Keratinocyte (primary cell): ENCODE results near the gene FGF16. TPM values are rescaled to one million over a fixed set of nuclear protein-coding genes. Genes with fewer than 3 reads are reported as not detected.

Experiments
- DNase-seq: peaks from one replicate; pipeline ENCODE4 v3.0.0-alpha.2; 2011; ENCODE audit warnings: low read depth, missing footprints, low spot score
- FAIRE-seq: peaks from 2 replicates; lab custom pipeline; 2011; peaks lifted over from hg19 to GRCh38; lab: Jason Lieb, UNC
- H2AFZ ChIP-seq: 2 replicates; pipeline ENCODE4 v1.6.0; 2012; ENCODE audit warnings: low read length, control low read depth, inconsistent platforms; ENCODE audit not compliant: control insufficient read depth
- H3K27ac ChIP-seq: 2 replicates; pipeline ENCODE4 v1.5.1; 2011; ENCODE audit warnings: low read length; ENCODE audit not compliant: control insufficient read depth, insufficient read depth
- H3K27me3 ChIP-seq: 3 replicates; pipeline ENCODE4 v1.6.0; 2011; ENCODE audit warnings: low read length; ENCODE audit not compliant: control insufficient read depth, insufficient read depth; ENCODE audit errors: extremely low read depth
- H3K36me3 ChIP-seq, 2 experiments: 2 replicates in 1 of 2; 3 replicates in 1 of 2; pipeline ENCODE4 v1.5.1; 2011; ENCODE audit warnings: low read length in 2 of 2, mild to moderate bottlenecking in 1 of 2; ENCODE audit not compliant: control insufficient read depth in 2 of 2, insufficient read depth in 2 of 2; ENCODE audit errors: extremely low read depth in 1 of 2
- H3K4me1 ChIP-seq: 3 replicates; pipeline ENCODE4 v1.5.1; 2011; ENCODE audit warnings: low read length; ENCODE audit not compliant: control insufficient read depth, insufficient read depth; ENCODE audit errors: extremely low read depth
- H3K4me2 ChIP-seq: 3 replicates; pipeline ENCODE4 v1.6.0; 2011; ENCODE audit warnings: low read depth, low read length; ENCODE audit not compliant: control insufficient read depth, insufficient read depth; ENCODE audit errors: extremely low read depth
- H3K4me3 ChIP-seq, 3 experiments: fragments of 200-600 bp in 1 of 3; sonication (generic) in 1 of 3; 2 replicates in 2 of 3; 3 replicates in 1 of 3; pipeline ENCODE4 v1.5.1; 2011 to 2016; ENCODE audit warnings: low read length in 3 of 3, mild to moderate bottlenecking in 3 of 3, control low read depth in 2 of 3, inconsistent platforms in 1 of 3, low read depth in 1 of 3, mixed read lengths in 1 of 3, mixed run types in 1 of 3, moderate library complexity in 1 of 3; ENCODE audit not compliant: control insufficient read depth in 2 of 3, insufficient read depth in 2 of 3; ENCODE audit errors: extremely low read depth in 1 of 3
- H3K79me2 ChIP-seq: 2 replicates; pipeline ENCODE4 v1.6.0; 2012; ENCODE audit warnings: low read length; ENCODE audit not compliant: control insufficient read depth, insufficient read depth
- H3K9ac ChIP-seq: 3 replicates; pipeline ENCODE4 v1.6.0; 2011; ENCODE audit warnings: low read length; ENCODE audit not compliant: control insufficient read depth, insufficient read depth; ENCODE audit errors: extremely low read depth
- H3K9me1 ChIP-seq: 3 replicates; pipeline ENCODE4 v1.6.0; 2011; ENCODE audit warnings: low read length; ENCODE audit not compliant: control insufficient read depth, insufficient read depth; ENCODE audit errors: extremely low read depth
- H3K9me3 ChIP-seq: 2 replicates; pipeline ENCODE4 v1.5.1; 2012; ENCODE audit warnings: low read depth, low read length; ENCODE audit not compliant: control insufficient read depth
- H4K20me1 ChIP-seq: 3 replicates; pipeline ENCODE4 v1.6.0; 2011; ENCODE audit warnings: low read length; ENCODE audit not compliant: control insufficient read depth, insufficient read depth; ENCODE audit errors: extremely low read depth
- EZH2 ChIP-seq: IDR thresholded peaks from one replicate; pipeline ENCODE4 v1.6.1; 2012; ENCODE audit warnings: inconsistent platforms, mild to moderate bottlenecking, low read length, moderate library complexity
- dilution Hi-C: fragments of 300-500 bp; cut with MboI; formaldehyde crosslinking; loops from one replicate; pipeline ENCODE4 v1.7.0; 2020; ENCODE audit warnings: low sequenced_read_pairs; ENCODE audit not compliant: extremely low pct_ligation_motif_present
- polyA plus RNA-seq, 5 experiments: library from polyadenylated mRNA; depleted of rRNA in 3 of 5; stranded (reverse) in 3 of 5; stranded (forward) in 1 of 5; unstranded in 1 of 5; fragments of >200 nt; gene quantifications; 1 replicate in 1 of 5; 2 replicates in 3 of 5; 3 replicates in 1 of 5; pipeline versions ENCODE4 v1.2.1 to v1.2.3, GENCODE V29; 2011 to 2012; ENCODE audit warnings: missing spikeins in 2 of 5, low read depth in 1 of 5, low replicate concordance in 1 of 5
- TF ChIP-seq, protein P1 (sequence below), 3 experiments: IDR thresholded peaks in 1 of 3; conservative IDR thresholded peaks in 1 of 3; optimal IDR thresholded peaks in 1 of 3; 2 replicates in 2 of 3; 3 replicates in 1 of 3; pipeline versions ENCODE3 to v1.5.1; 2011; ENCODE audit warnings: low read length in 3 of 3, mild to moderate bottlenecking in 3 of 3, moderate library complexity in 2 of 3, control low read depth in 1 of 3, inconsistent platforms in 1 of 3; ENCODE audit not compliant: insufficient read depth in 2 of 3; ENCODE audit errors: extremely low read depth in 1 of 3

The FGF16 gene
- polyA plus RNA-seq, 1 donor (not counting 4 experiments of a cell fraction or from before 2014, with no cell fraction given) = not detected

DNA sequence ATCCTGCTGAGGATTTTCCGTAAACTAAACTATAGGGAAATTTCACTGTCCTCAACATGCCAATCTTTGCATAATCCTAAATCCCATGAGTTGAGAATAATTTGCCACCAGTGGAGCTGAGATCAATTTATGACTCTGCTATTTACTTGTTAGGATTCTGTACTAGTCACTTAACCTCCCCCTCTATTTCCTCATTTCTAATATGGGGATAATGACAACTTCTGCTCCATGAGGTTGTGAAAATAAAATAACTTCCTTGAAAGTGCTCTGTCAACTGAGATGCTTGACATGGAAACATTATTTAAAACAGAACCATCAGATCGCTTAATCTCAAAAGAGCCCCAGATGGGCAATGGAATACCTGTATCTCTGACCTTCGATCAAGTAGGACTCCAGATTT lies 2.6 kb upstream of the FGF16 start:
- Histone ChIP-seq H3K4me3 (no peak overlapping the region), H3K79me2 (no peaks in the 10 kb centered on the region), H4K20me1 (no peaks in the 10 kb centered on the region), H3K4me2 (no peak overlapping the region), H3K27ac (no peak overlapping the region), H3K9me1 (no peaks in the 10 kb centered on the region), H3K4me1 (peaks cover 3% of the 10 kb centered on the region), H3K9ac (no peak overlapping the region), H2AFZ (no peak overlapping the region), H3K9me3 (no peaks in the 10 kb centered on the region), H3K27me3 (peaks cover 18% of the 10 kb centered on the region), H3K36me3 (no peaks in the 10 kb centered on the region)
- dilution Hi-C loops = no loop called here
- FAIRE-seq = no peak
- DNase-seq = no peak
- TF ChIP-seq EZH2 = no peak
- TF ChIP-seq, protein P1, sequence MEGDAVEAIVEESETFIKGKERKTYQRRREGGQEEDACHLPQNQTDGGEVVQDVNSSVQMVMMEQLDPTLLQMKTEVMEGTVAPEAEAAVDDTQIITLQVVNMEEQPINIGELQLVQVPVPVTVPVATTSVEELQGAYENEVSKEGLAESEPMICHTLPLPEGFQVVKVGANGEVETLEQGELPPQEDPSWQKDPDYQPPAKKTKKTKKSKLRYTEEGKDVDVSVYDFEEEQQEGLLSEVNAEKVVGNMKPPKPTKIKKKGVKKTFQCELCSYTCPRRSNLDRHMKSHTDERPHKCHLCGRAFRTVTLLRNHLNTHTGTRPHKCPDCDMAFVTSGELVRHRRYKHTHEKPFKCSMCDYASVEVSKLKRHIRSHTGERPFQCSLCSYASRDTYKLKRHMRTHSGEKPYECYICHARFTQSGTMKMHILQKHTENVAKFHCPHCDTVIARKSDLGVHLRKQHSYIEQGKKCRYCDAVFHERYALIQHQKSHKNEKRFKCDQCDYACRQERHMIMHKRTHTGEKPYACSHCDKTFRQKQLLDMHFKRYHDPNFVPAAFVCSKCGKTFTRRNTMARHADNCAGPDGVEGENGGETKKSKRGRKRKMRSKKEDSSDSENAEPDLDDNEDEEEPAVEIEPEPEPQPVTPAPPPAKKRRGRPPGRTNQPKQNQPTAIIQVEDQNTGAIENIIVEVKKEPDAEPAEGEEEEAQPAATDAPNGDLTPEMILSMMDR (optimal IDR thresholded peaks at IDR 0.05 in 1 of 3, IDR thresholded peaks at IDR 0.05 in 1 of 3, conservative IDR thresholded peaks at IDR 0.05 in 1 of 3; ENCODE audit: extremely low read depth in 1 of 3, insufficient read depth in 2 of 3, low read length in 3 of 3) = no peak

DNA sequence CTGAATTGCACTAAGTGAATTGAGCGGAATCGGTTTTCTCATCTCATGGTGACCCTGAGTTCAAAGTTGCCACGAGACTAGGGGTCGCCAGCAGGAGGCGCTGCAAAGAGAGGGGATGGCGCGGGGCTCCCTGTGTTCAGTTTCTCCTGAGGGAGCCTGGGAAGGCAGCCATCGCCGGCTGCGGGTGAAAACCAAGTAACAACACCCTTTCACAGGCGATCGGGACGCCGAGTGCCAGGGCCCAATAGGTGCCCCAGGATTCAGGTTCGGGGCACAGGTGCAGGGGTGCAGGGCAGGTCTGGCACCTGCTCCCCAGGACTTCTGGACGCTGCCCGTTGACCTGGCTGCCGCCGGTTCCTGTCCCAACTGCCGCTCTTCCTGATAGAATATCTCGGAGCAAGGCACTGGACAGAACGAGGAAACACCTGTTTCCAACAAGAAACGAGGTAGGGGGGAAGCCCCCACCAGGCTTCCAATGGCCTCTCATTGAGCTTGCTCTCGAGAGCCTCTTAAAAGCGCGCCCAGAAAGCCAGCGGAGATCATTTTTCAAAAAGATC lies 1.1 kb upstream of the FGF16 start:
- no peak for DNase-seq
- Histone ChIP-seq H3K9me3 (no peaks in the 10 kb centered on the region), H3K4me3 (peak overlapping the region in 1 of 3 experiments; percentile 42), H3K79me2 (no peaks in the 10 kb centered on the region), H3K9me1 (no peaks in the 10 kb centered on the region), H2AFZ (no peak overlapping the region), H3K27ac (no peak overlapping the region), H4K20me1 (no peaks in the 10 kb centered on the region), H3K4me1 (peaks cover 3% of the 10 kb centered on the region), H3K9ac (no peak overlapping the region), H3K4me2 (peak overlapping the region; percentile 66), H3K27me3 (peaks cover 18% of the 10 kb centered on the region), H3K36me3 (no peaks in the 10 kb centered on the region)
- TF ChIP-seq, protein P1 (optimal IDR thresholded peaks at IDR 0.05 in 1 of 3, IDR thresholded peaks at IDR 0.05 in 1 of 3, conservative IDR thresholded peaks at IDR 0.05 in 1 of 3; ENCODE audit: extremely low read depth in 1 of 3, insufficient read depth in 2 of 3, low read length in 3 of 3) = peak; percentile 11 to 28 (median 25)
- no peak for TF ChIP-seq EZH2
- dilution Hi-C loops = no loop called here
- FAIRE-seq = no peak
